Testis (tissue), 5 donors: ENCODE data around the gene BTK. TPM values are rescaled to one million over a fixed set of nuclear protein-coding genes. Genes with fewer than 3 reads are reported as not detected.

Experiments
- DNase-seq: peaks from one replicate; pipeline ENCODE4 v3.0.0-alpha.2; 2019
- H3K27ac ChIP-seq, 2 donors: fragments of 200-600 bp; sonication (generic); one replicate each; pipeline ENCODE4 v1.5.1; 2019
- H3K27me3 ChIP-seq: fragments of 200-600 bp; sonication (generic); one replicate; pipeline ENCODE4 v1.5.1; 2019
- H3K36me3 ChIP-seq: fragments of 200-600 bp; sonication (generic); one replicate; pipeline ENCODE4 v1.5.1; 2017; ENCODE audit warnings: low read depth; ENCODE audit errors: missing control alignments
- H3K4me1 ChIP-seq: fragments of 200-600 bp; sonication (generic); one replicate; pipeline ENCODE4 v1.5.1; 2019
- H3K4me3 ChIP-seq, 2 donors: fragments of 200-600 bp; sonication (generic); one replicate each; pipeline ENCODE4 v1.5.1; 2017 to 2019
- H3K9me3 ChIP-seq: fragments of 200-600 bp; sonication (generic); one replicate; pipeline ENCODE4 v1.5.1; 2017
- CTCF ChIP-seq, 3 experiments: fragments of 450-650 bp in 2 of 3; fragments of 200-600 bp in 1 of 3; sonication (generic) in 1 of 3; IDR thresholded peaks; one replicate each; pipeline ENCODE4 v1.5.1; 2016 to 2019; ENCODE audit warnings: antibody characterized with exemption in 3 of 3, mild to moderate bottlenecking in 2 of 3, moderate library complexity in 1 of 3
- POLR2A ChIP-seq: fragments of 450-650 bp; IDR thresholded peaks from one replicate; pipeline ENCODE4 v1.6.1; 2017; ENCODE audit warnings: antibody characterized with exemption, mild to moderate bottlenecking, moderate library complexity
- WGBS, 2 donors: methylation state at CpG; one replicate each; pipeline ENCODE4 v1.1.5; 2018; 5-methylcytosine and 5-hydroxymethylcytosine counted together
- intact Hi-C: fragments of 100-400 bp; cut with DNase I; formaldehyde crosslinking; loops from one replicate; pipeline ENCODE4 v1.15.1; 2023; ENCODE audit warnings: low total_unique reads
- long read RNA-seq, 2 donors: transcript quantifications; one replicate each; lab custom pipeline, GENCODE V29; 2026
- polyA plus RNA-seq: library from polyadenylated mRNA; stranded (reverse); fragments of 350-450 nt; fragmentation: Illumina TruSeq; extraction: RNeasy Lipid Tissue Mini Kit (QIAGEN cat#74804); gene quantifications from one replicate; pipeline ENCODE4 v1.2.3, GENCODE V29; 2014; ENCODE audit warnings: low read depth, low replicate concordance; ENCODE audit not compliant: insufficient read depth
- total RNA-seq, 2 donors: library from RNA; depleted of rRNA; stranded (reverse); fragments of >200 nt; gene quantifications; one replicate each; pipeline ENCODE4 v1.2.3, GENCODE V29; 2016

BTK gene
- 1 to 10 TPM; 3.6 to 6.9 TPM for total RNA-seq
- polyA plus RNA-seq, result 3.9 TPM
- long read RNA-seq, donor 1, partial matches to known transcripts, result 0 of 1 reads
- long read RNA-seq, donor 1, other reads (novel, unspliced or antisense), result 0 of 1 reads
- long read RNA-seq, donor 2, result 0 reads

- Histone ChIP-seq H3K9me3 (no peaks in the 10 kb centered on the region), H3K4me3 (no peak within 1 kb of the TSS), H3K36me3 (no peaks in the 10 kb centered on the region), H3K27me3 (no peaks in the 10 kb centered on the region), H3K27ac (no peak within 1 kb of the TSS), H3K4me1 (no peaks in the 10 kb centered on the region)
- WGBS, 2 donors, result 73 to 76% methylated on average over 9 of the region's 9 CpGs
- DNase-seq, result no peak
- intact Hi-C loops, result no loop called here
- TF ChIP-seq POLR2A, result no peak
- no peak for TF ChIP-seq CTCF (IDR thresholded peaks at IDR 0.05)
Observed at GRCh38 chrX:101385795-101386541, at the start of gene BTK. Gene BTK (minus strand): TSS chrX:101386191. CDS start chrX:101375284, 10,907 bp downstream.

GRCh38 chrX:101430457-101431078, 44.6 kb upstream of the BTK start:
- Histone ChIP-seq H3K4me1 (no peaks in the 10 kb centered on the region), H3K36me3 (no peaks in the 10 kb centered on the region), H3K27ac (no peak overlapping the region), H3K27me3 (no peaks in the 10 kb centered on the region), H3K9me3 (no peaks in the 10 kb centered on the region), H3K4me3 (no peak overlapping the region)
- no peak for DNase-seq
- intact Hi-C loops, result no loop called here
- WGBS, 2 donors, result 63 to 70% methylated on average over 2 of the region's 2 CpGs
- no peak for TF ChIP-seq CTCF (IDR thresholded peaks at IDR 0.05)
- no peak for TF ChIP-seq POLR2A

GRCh38 chrX:101429934-101430333, 43.9 kb upstream of the BTK start:
- no peak for DNase-seq
- Histone ChIP-seq H3K4me3 (no peak overlapping the region), H3K27me3 (no peaks in the 10 kb centered on the region), H3K27ac (no peak overlapping the region), H3K9me3 (no peaks in the 10 kb centered on the region), H3K36me3 (no peaks in the 10 kb centered on the region), H3K4me1 (no peaks in the 10 kb centered on the region)
- intact Hi-C loops, result no loop called here
- WGBS, 2 donors, result 71 to 76% methylated on average over 1 of the region's 1 CpG
- TF ChIP-seq CTCF (IDR thresholded peaks at IDR 0.05) (no peak), POLR2A (no peak)

GRCh38 chrX:101427954-101428353, 42.0 kb upstream of the BTK start:
- intact Hi-C loops, result no loop called here
- H3K27me3 ChIP-seq, result no peaks in the 10 kb centered on the region
- no peak for DNase-seq
- no peaks in the 10 kb centered on the region for H3K9me3 ChIP-seq
- TF ChIP-seq POLR2A (no peak), CTCF (IDR thresholded peaks at IDR 0.05) (no peak)
- H3K4me3 ChIP-seq, result no peak overlapping the region
- 92 to 100% methylated on average over 2 of the region's 2 CpGs for WGBS, 2 donors
- H3K4me1 ChIP-seq, result no peaks in the 10 kb centered on the region
- H3K36me3 ChIP-seq, result no peaks in the 10 kb centered on the region
- no peak overlapping the region for H3K27ac ChIP-seq
